ENCODE data around the gene COL9A3. TPM values are rescaled to one million over a fixed set of nuclear protein-coding genes. Genes with fewer than 3 reads are reported as not detected.
A peak's percentile ranks its signal among the peaks of the same experiment; 100 is the strongest.

Gene COL9A3
- polyA plus RNA-seq (2013, experiment 1 of 2; ENCODE audit: insufficient read length) = 0.67 TPM
- polyA plus RNA-seq (2013, experiment 2 of 2; ENCODE audit: insufficient read length) = 1.2 TPM

GRCh38 chr20:62816884-62817873 lies at the start of gene COL9A3:
TSS of gene COL9A3 (plus strand) at chr20:62817050. CDS start at chr20:62817065, 15 bp downstream.
- DNase-seq = no peak

- no peak for DNase-seq
Measured at GRCh38 chr20:62768234-62768546, 48.7 kb upstream of the COL9A3 start.

GRCh38 chr20:62768551-62769287 lies 48.1 kb upstream of the COL9A3 start:
- peak; percentile 48 for DNase-seq

- no peak for DNase-seq
Measured at GRCh38 chr20:62769346-62770071, 47.3 kb upstream of the COL9A3 start.

GRCh38 chr20:62770111-62770910 lies 46.5 kb upstream of the COL9A3 start:
- DNase-seq = no peak

- no peak for DNase-seq
Measured at GRCh38 chr20:62770916-62771315, 45.9 kb upstream of the COL9A3 start.

GRCh38 chr20:62771396-62772102 lies 45.3 kb upstream of the COL9A3 start:
- DNase-seq = no peak

GRCh38 chr20:62772103-62772611 lies 44.7 kb upstream of the COL9A3 start:
- no peak for DNase-seq

- no peak for DNase-seq
Measured at GRCh38 chr20:62772619-62772989, 44.2 kb upstream of the COL9A3 start.

GRCh38 chr20:62772990-62773844 lies 43.6 kb upstream of the COL9A3 start:
- DNase-seq = no peak

- DNase-seq = no peak
Measured at GRCh38 chr20:62773845-62774714, 42.8 kb upstream of the COL9A3 start.

- no peak for DNase-seq
Measured at GRCh38 chr20:62774762-62775161, 42.1 kb upstream of the COL9A3 start.

- no peak for DNase-seq
Measured at GRCh38 chr20:62775206-62775605, 41.6 kb upstream of the COL9A3 start.

GRCh38 chr20:62776035-62776691 lies 40.7 kb upstream of the COL9A3 start:
- DNase-seq = no peak

- peak; percentile 13 for DNase-seq
Measured at GRCh38 chr20:62776692-62777527, 39.9 kb upstream of the COL9A3 start.

GRCh38 chr20:62777528-62777830 lies 39.4 kb upstream of the COL9A3 start:
- no peak for DNase-seq

- no peak for DNase-seq
Measured at GRCh38 chr20:62778058-62778457, 38.8 kb upstream of the COL9A3 start.

Data from fibroblast of skin of scalp (primary cell).